ENCODE results near the gene DNAJC11.

DNAJC11 gene

GRCh38 chr1:6588128-6588892 is 113.3 kb downstream of the DNAJC11 start:
- no peak for TF ChIP-seq GLIS3 (CRISPR knock-in tag; IDR thresholded peaks at IDR 0.05)
- TF ChIP-seq RARB (CRISPR knock-in tag; IDR thresholded peaks at IDR 0.05): no peak
- TF ChIP-seq ARNTL (CRISPR knock-in tag; IDR thresholded peaks at IDR 0.05; ENCODE audit: borderline replicate concordance, low read depth): no peak
- ATAC-seq: no peak

DNA sequence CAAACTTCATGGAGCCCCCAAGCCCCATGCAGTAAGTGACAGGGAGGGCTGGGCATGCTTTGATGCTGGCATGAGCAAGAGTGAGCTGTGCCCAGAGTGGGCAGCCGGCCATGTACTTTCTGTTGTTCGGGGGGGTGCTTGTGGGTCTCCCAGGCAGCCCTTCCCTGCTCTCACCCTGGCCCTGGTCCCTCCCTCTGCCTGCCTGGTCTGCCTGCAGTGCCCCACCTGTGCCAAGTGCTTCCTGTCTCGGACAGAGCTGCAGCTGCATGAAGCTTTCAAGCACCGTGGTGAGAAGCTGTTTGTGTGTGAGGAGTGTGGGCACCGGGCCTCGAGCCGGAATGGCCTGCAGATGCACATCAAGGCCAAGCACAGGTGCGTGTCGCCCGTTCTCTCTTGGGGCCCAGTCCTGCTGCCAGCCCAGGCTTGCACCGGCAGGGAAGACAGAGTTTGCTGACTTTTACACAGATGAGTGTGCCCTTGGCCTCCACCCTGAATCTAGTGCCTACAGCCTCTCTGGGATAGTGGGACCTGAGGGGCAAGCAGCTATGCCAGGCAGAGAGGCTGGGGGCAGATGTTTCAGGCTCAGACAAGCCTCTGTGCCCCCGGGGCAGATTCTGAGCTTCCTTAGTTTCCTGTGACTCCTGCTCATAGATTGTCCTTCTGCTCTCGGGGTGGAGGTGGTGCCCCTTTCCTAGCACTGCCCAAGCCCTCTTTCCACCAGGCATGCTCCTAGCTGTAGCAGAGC is 114.2 kb downstream of the DNAJC11 start:
- ATAC-seq: no peak; the same call in 2 of the 3 replicates
- TF ChIP-seq, protein P1, sequence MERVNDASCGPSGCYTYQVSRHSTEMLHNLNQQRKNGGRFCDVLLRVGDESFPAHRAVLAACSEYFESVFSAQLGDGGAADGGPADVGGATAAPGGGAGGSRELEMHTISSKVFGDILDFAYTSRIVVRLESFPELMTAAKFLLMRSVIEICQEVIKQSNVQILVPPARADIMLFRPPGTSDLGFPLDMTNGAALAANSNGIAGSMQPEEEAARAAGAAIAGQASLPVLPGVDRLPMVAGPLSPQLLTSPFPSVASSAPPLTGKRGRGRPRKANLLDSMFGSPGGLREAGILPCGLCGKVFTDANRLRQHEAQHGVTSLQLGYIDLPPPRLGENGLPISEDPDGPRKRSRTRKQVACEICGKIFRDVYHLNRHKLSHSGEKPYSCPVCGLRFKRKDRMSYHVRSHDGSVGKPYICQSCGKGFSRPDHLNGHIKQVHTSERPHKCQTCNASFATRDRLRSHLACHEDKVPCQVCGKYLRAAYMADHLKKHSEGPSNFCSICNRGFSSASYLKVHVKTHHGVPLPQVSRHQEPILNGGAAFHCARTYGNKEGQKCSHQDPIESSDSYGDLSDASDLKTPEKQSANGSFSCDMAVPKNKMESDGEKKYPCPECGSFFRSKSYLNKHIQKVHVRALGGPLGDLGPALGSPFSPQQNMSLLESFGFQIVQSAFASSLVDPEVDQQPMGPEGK (CRISPR knock-in tag; IDR thresholded peaks at IDR 0.05; ENCODE audit: borderline replicate concordance): no peak
- TF ChIP-seq ZNF565 (CRISPR knock-in tag; conservative IDR thresholded peaks at IDR 0.05; ENCODE audit: low read depth): no peak
- TF ChIP-seq CSDC2 (CRISPR knock-in tag; IDR thresholded peaks at IDR 0.05): no peak
- no peak for TF ChIP-seq BACH2 (CRISPR knock-in tag; IDR thresholded peaks at IDR 0.05; ENCODE audit: borderline replicate concordance)
- no peak for TF ChIP-seq PPARA (CRISPR knock-in tag; IDR thresholded peaks at IDR 0.05; ENCODE audit: borderline replicate concordance)
- no peak for TF ChIP-seq ZFP3 (CRISPR knock-in tag; IDR thresholded peaks at IDR 0.05)
- TF ChIP-seq ZNF8 (CRISPR knock-in tag; IDR thresholded peaks at IDR 0.05): no peak
- TF ChIP-seq OSR1 (CRISPR knock-in tag; IDR thresholded peaks at IDR 0.05): no peak
- TF ChIP-seq ZFP30 (CRISPR knock-in tag; IDR thresholded peaks at IDR 0.05): no peak
- no peak for TF ChIP-seq TCF4 (CRISPR knock-in tag; IDR thresholded peaks at IDR 0.05; ENCODE audit: borderline replicate concordance)
- no peak for TF ChIP-seq ISL1 (CRISPR knock-in tag; IDR thresholded peaks at IDR 0.05)
- TF ChIP-seq TSHZ2 (CRISPR knock-in tag; IDR thresholded peaks at IDR 0.05): no peak
- TF ChIP-seq, protein P2, sequence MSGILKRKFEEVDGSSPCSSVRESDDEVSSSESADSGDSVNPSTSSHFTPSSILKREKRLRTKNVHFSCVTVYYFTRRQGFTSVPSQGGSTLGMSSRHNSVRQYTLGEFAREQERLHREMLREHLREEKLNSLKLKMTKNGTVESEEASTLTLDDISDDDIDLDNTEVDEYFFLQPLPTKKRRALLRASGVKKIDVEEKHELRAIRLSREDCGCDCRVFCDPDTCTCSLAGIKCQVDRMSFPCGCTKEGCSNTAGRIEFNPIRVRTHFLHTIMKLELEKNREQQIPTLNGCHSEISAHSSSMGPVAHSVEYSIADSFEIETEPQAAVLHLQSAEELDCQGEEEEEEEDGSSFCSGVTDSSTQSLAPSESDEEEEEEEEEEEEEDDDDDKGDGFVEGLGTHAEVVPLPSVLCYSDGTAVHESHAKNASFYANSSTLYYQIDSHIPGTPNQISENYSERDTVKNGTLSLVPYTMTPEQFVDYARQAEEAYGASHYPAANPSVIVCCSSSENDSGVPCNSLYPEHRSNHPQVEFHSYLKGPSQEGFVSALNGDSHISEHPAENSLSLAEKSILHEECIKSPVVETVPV (CRISPR knock-in tag; IDR thresholded peaks at IDR 0.05): no peak

- TF ChIP-seq OSR1 (CRISPR knock-in tag; IDR thresholded peaks at IDR 0.05) (no peak), SNAI2 (CRISPR knock-in tag; IDR thresholded peaks at IDR 0.05) (no peak), TCF4 (CRISPR knock-in tag; IDR thresholded peaks at IDR 0.05; ENCODE audit: borderline replicate concordance) (no peak), TOX (CRISPR knock-in tag; IDR thresholded peaks at IDR 0.05; ENCODE audit: borderline replicate concordance) (no peak), CSDC2 (CRISPR knock-in tag; IDR thresholded peaks at IDR 0.05) (no peak), ZC3H10 (CRISPR knock-in tag; IDR thresholded peaks at IDR 0.05) (no peak), ZNF8 (CRISPR knock-in tag; IDR thresholded peaks at IDR 0.05) (no peak)
- TF ChIP-seq, protein P2 (CRISPR knock-in tag; IDR thresholded peaks at IDR 0.05): no peak
- no peak; the same call in 2 of the 3 replicates for ATAC-seq
Observed at GRCh38 chr1:6586404-6586816, 115.2 kb downstream of the DNAJC11 start.

DNA sequence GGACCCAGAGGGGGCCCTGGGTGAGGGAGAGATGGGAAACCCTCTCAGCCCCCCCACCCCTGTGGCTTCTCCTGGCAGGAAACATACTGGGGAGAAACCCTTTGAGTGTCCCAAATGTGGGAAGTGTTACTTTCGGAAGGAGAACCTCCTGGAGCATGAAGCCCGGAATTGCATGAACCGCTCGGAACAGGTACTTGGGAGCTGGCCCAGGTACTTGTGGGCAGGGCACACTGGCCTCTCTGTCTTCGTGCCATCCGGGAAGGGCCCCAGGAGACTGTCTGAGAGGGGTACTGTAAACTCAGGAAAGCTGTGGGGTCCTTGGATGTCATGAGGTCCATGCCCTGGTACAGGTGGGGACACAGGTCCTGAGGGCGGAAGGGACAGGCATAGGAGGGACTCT is 115.8 kb downstream of the DNAJC11 start:
- no peak for ATAC-seq
- no peak for TF ChIP-seq BACH2 (CRISPR knock-in tag; IDR thresholded peaks at IDR 0.05; ENCODE audit: borderline replicate concordance)
- TF ChIP-seq ISL1 (CRISPR knock-in tag; IDR thresholded peaks at IDR 0.05): no peak
- TF ChIP-seq, protein P2 (CRISPR knock-in tag; IDR thresholded peaks at IDR 0.05): no peak
- no peak for TF ChIP-seq ARNTL (CRISPR knock-in tag; IDR thresholded peaks at IDR 0.05; ENCODE audit: borderline replicate concordance, low read depth)
- no peak for TF ChIP-seq GLIS3 (CRISPR knock-in tag; IDR thresholded peaks at IDR 0.05)
- no peak for TF ChIP-seq ZNF8 (CRISPR knock-in tag; IDR thresholded peaks at IDR 0.05)
- no peak for TF ChIP-seq TOX (CRISPR knock-in tag; IDR thresholded peaks at IDR 0.05; ENCODE audit: borderline replicate concordance)
- no peak for TF ChIP-seq ZFP3 (CRISPR knock-in tag; IDR thresholded peaks at IDR 0.05)
- no peak for TF ChIP-seq ZNF70 (CRISPR knock-in tag; IDR thresholded peaks at IDR 0.05)
